ENCODE measurements around the gene GOLIM4.
"Not testable (repeated sequence)": the region's sequence is repeated elsewhere in the genome, so short reads cannot be mapped to it uniquely, and the experiment has no call there.

GOLIM4 gene

DNA sequence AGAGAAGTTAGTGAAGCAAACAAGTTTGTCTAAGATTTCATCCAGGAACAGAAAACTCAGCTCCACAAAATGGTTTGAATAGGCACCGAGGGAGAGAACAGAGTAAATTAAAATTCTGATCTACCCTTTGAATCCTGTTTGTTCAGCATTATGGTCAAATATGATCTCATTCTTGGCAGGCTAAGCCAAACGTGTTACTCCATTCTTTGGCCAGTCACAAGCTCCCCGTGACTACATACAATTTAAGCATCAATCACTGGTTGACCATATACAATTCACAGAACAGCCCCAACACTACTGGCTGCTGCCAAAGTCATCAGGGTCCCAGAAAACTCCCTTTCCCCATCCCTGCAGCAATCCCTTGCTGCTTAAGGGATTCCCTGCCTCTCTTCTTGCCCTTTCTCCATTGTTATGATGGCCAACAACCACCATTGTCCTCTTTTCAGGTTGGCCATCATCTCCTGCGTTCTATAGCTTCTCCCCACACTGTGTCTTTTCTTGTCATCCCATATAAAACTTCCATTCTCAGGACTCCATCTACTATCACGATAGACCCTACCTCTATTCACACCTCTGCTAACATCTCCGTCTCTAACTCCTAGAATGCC is 46.3 kb downstream of the GOLIM4 start:
- no peak for DNase-seq (ENCODE audit: low read depth, low spot score)

DNA sequence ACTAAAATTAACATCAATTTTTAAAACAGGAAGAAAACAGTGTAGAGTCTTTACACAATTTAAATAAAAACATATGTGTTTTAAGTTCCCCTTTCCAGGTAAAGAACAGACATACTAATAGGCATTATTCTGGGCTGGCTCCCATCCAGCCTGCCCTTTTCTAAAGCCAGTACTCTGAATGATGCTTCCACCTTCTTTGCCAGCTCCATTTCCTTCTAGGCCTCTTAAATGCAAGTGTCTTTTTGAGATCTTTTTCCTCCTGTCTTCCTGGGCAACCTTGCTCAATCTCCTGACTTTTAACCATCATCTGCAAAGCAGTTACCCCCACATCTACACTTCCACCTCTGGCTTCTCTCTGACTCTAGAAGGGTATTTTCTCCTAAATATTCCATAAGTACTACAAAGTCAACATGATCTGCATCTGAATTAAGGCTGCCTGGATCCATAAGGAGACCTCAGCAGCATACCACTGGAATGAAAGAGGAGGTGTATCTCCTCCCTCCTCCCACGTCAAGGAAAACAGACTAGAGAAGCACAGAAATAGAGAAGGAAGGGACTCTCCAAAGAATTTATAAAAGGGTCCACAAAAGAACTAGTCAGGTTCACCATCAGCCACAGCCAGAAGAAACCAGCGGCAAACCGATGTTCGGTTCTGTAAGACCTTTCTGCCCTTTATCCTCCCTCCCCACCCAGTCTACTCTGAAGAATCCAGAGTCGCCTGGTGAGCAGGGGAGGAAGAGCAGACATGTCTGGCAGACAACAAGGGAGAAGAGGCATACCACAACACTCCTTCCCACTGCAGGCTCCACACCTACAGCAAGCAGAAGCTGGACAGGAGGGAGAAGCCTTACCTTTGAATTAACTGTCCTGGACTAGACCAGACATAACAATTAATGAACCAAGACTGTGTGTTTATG is 47.1 kb downstream of the GOLIM4 start:
- no peak for DNase-seq (ENCODE audit: low read depth, low spot score)

DNA sequence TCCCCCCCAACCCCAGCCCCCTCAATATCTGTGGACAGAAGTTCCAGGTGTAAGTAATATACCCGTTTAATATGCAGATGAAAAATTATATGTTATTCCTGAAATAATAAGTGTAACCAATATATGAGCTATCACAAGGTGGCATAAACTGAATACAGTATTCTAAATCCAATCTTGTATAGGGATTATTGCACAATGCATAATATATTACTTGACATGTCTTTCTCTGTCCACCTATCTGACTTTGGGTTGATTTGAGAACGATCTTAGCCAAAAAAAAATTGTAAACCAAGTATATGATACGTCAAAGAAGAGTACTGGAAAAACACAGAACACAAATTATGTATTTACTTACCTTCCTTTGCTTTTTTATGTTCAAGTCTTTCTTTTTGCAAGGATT is 47.8 kb downstream of the GOLIM4 start:
- no peak for DNase-seq (ENCODE audit: low read depth, low spot score)

DNA sequence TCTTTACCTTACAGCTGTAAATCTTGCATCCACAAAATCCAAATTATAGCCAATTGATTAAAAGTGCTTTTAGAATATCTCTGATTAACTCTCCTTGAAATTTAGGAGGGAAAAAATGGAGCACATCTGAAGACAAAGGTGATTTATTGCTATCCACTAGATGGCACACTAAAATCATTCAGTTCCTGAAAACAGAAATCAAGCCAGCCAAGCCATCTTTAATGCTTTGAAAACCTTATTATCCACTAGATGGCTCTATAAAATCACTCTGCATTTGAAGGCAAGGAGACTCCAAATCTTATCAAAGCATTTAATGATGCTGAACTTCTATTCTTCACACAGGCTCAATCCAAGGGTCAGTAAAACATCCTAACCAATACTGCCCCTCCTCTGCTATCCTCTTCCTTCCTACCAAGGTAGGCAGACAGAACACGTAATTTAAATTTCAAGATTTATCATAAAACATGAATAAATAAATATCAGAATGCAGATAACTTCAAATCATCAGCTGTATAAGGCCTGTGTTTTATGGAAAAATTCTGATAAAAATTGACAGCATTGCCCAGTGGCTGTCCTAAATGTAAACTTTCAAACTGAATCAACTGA is 48.4 kb downstream of the GOLIM4 start:
- DNase-seq (ENCODE audit: low read depth, low spot score), result peak; percentile 57

DNA sequence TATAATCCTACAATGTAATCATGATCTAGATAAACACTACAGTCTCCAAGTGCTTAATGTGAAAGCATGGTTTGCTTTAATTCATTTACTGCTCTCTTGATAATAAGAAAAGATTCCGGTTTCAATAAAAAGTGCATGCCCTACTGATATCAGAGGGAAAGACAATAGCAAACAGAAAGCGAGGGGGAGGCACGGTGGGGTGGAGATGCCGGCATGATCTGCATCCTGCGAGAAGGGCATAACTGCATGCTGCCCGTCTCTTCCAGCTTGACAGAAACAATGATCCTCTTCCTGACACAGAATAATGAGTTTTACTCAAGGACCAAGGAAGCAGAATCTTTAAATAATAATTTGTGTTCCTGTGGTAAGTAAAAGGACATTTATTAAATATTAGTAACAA is 51.7 kb downstream of the GOLIM4 start:
- DNase-seq (ENCODE audit: low read depth, low spot score), result no peak

DNA sequence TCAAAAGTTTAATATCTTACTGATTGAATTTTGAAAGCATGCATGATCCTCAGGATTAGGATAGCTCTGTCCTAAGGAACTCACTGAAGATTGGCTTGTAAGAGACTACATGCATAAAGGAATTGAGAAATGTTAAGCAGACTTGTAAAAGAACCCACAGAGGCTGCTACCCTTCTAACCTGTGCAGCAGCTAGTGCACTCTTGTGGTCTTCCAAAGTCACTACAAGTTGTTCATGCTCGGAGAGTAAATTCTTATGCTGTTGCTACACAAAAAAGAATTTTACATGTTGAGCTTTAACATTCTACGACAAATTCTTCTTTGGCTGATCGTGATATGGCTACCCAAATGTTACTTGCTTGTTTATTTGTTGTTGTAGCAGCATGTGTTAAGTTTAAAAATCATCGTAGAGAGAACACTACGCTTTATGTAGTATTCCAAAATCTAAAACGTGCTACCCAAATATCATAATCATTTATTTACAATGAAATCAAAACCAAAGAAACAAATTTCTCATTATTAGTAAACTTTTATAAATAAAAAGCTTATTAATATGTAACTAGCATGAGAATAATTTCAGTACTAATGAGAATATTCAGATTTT is 55.0 kb downstream of the GOLIM4 start:
- peak; percentile 24 for DNase-seq (ENCODE audit: low read depth, low spot score)

DNA sequence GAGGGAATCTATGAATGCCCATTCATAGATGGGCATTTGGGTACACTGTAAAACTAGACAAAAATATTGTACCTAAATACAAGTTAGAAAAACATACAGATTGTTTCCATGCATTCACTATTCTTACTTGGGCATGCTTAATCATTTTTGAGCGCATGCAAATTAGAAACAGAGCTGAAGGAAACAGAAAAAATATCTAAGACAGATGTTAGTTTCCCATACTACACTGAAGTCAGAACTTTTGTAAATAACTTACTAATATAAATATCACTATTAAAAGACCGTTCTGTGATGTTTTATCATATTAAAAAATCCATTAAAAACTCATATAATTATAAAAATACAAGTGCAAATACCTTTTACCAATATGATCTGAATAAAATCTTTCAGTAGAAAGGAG is 58.7 kb downstream of the GOLIM4 start:
- no peak for DNase-seq (ENCODE audit: low read depth, low spot score)

DNA sequence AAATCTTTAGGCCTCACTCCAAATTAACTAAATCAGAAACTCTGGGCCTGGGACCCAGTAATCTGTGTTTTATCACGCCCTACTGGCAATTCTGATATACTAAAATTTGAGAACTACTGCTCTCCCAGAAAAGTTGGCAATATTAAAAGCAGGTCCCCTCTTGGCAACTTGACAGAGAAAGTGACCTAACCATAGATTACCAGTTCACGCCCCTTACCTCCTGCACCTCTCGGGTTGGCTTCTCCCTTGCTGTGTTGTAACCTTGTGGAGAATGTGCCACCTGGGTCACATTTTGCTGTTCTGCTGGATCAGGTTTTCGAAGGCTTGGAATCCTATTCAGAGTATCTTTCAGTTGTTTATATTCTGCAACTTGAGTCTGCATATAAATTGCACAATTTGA is 59.1 kb downstream of the GOLIM4 start:
- no peak for DNase-seq (ENCODE audit: low read depth, low spot score)

DNA sequence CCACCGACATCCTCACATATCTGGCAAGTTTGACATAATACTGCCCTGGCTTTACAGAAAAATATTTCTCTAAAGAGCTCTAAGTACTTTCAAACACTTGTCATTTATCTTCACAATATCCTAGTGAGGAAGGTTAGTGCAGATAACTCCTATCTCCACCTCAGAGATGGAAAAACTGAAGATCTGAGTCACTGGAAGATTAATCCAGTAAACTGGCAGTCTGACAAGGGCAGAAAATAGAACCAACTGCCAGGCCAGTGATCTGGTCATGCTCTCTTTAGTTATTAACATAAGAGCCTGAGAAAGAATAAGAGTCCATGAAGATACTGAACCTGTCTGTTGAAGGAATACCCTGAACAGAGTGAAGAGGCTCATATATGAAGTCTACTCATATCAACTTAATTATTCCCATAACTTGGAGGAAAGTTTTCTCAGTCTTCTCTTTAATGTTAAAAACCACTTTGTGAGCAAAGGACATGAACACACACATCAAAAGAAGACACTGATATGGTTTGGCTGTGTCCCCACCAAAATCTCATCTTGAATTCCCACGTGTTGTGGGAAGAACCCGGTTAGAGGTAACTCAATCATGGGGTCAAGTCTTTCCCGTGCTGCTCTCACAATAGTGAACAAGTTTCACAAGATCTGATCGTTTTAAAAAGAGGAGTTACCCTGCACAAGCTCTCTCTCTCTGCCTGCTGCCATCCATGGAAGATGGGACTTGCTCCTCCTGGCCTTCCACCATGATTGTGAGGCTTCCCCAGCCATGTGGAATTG is 61.4 kb downstream of the GOLIM4 start:
- no peak for DNase-seq (ENCODE audit: low read depth, low spot score)

DNA sequence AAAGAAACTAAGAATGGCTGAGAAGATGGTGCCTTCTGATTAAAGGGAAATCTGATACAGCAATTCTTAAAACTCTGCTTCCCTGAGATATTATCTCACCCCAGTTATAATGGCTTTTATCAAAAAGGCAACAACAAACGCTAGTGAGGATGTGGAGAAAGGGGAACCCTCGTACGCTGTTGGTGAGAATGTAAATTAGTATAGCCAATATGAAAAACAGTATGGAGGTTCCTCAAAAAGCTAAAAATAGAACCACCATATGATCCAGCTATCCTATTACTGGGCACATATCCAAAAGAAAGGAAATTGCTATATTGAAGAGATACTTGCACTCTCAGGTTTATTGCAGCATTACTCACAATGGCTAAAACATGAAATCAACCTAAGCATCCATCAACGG is 65.1 kb downstream of the GOLIM4 start:
- DNase-seq (ENCODE audit: low read depth, low spot score), result no peak

GRCh38 chr3:168029705-168030104 is 66.0 kb downstream of the GOLIM4 start:
- DNase-seq (ENCODE audit: low read depth, low spot score), result no peak

- no peak for DNase-seq (ENCODE audit: low read depth, low spot score)
Measured at GRCh38 chr3:168028086-168028485, 67.6 kb downstream of the GOLIM4 start.

DNA sequence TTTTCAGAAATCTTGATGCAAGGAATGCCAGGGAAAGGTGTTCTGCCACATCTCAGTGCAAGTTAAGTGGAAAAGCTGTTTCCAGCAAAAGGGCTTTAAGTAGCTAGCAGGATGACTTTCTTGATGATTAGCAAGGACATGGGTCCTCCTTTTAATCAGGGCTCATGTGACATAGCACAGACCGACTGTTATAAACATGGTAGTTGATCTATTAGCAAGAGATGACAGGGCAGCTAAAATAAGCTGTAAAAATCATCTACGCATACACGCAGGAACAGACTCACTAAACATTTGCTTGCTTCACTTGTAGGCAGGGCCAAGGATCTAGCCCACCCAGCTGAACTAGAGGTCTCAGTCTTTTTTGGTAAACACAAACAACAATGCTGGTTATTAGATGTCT is 69.0 kb downstream of the GOLIM4 start:
- no peak for DNase-seq (ENCODE audit: low read depth, low spot score)

GRCh38 chr3:168025076-168025475 is 70.6 kb downstream of the GOLIM4 start:
- no peak for DNase-seq (ENCODE audit: low read depth, low spot score)

- DNase-seq (ENCODE audit: low read depth, low spot score), result peak; percentile 58
Measured at GRCh38 chr3:168024537-168024941, 71.2 kb downstream of the GOLIM4 start.

DNA sequence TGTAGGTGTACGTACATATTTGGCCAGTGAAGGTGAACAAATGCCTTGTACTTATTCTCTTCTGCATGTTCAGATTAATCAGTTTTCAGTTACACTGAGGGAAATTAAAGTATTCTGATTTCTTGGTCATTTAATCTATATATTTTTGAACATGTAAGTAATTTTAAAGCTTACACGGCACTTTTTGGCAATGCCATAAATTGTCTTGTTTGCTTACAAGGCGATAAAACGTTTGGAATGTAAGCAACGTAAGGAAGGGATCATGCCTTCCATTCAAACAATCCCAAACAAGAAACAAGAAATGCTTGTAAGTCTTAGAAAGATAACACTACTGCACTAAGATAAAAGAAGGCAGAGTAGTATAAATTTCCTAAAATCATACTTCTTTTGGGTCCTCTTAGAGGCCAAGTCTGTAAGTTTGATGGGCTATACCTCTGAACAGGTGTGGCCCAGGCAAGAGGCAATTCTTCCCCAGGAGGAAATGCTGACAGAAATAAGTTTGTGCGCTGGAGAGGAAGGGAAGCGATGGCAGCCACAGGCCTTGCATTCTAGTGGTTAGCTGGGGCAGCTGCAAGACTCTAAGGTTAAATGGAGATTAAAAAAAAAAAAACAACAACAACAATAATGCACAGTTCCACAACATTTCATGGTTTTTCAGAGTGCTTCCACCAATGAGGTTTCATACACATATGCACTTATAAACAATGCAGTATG is 73.8 kb downstream of the GOLIM4 start:
- DNase-seq (ENCODE audit: low read depth, low spot score), result no peak

DNA sequence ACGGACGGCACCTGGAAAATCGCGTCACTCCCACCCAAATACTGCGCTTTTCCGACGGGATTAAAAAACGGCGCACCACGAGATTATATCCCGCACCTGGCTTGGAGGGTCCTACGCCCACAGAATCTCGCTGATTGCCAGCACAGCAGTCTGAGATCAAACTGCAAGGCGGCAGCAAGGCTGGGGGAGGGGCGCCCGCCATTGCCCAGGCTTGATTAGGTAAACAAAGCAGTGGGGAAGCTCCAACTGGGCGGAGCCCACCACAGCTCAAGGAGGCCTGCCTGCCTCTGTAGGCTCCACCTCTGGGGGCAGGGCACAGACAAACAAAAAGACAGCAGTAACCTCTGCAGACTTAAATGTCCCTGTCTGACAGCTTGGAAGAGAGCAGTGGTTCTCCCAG is 84.4 kb downstream of the GOLIM4 start:
- DNase-seq (ENCODE audit: low read depth, low spot score), result not testable (repeated sequence)

DNA sequence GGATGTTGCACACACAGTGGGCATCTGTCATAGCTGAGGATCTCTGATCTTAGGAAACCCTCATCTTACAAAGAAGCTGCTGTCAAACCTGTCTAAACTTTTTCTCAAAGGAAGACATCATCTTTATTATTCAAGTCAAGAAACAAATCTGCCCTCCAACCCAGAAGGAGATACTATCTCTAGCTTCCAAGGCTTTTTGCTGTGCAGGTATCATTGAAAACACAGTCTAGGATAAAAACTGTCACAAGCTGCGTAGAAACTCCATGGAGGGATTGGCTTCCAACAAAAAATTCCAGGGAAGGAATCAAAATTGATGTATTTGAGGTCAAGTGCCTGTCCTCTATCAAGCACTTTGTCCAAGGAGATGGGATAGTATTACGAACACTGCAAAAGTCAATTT is 89.1 kb downstream of the GOLIM4 start:
- DNase-seq (ENCODE audit: low read depth, low spot score), result no peak

- no peak for DNase-seq (ENCODE audit: low read depth, low spot score)
Measured at GRCh38 chr3:168003911-168004310, 91.8 kb downstream of the GOLIM4 start.

GRCh38 chr3:168002786-168003368 is 92.8 kb downstream of the GOLIM4 start:
- no peak for DNase-seq (ENCODE audit: low read depth, low spot score)

GRCh38 chr3:168001244-168001643 is 94.5 kb downstream of the GOLIM4 start:
- DNase-seq (ENCODE audit: low read depth, low spot score), result no peak

Data from smooth muscle cell of the brain vasculature (primary cell).